GM12878 (cell line): ENCODE measurements around the gene ERC1.

Experiments
- BMI1 ChIP-seq: fragments of 450-650 bp; IDR thresholded peaks from 2 replicates; pipeline ENCODE4 v1.6.1; 2016; ENCODE audit warnings: mild to moderate bottlenecking, moderate library complexity, borderline replicate concordance
- CHD1 ChIP-seq: IDR thresholded peaks from 2 replicates; pipeline ENCODE4 v1.6.1; 2012; ENCODE audit warnings: low read depth, low read length, improper control_type of control experiment
- CHD2 ChIP-seq: IDR thresholded peaks from 2 replicates; pipeline ENCODE4 v1.6.1; 2011; ENCODE audit warnings: low read depth, low read length, improper control_type of control experiment, borderline replicate concordance
- FOXM1 ChIP-seq: IDR thresholded peaks from 2 replicates; pipeline ENCODE4 v1.6.1; 2012; ENCODE audit warnings: low read depth, mild to moderate bottlenecking, inconsistent platforms, low read length, moderate library complexity
- NFYB ChIP-seq: IDR thresholded peaks from 2 replicates; pipeline ENCODE4 v1.6.1; 2011; ENCODE audit warnings: low read depth, mild to moderate bottlenecking, low read length, improper control_type of control experiment, moderate library complexity; ENCODE audit not compliant: insufficient read depth
- RCOR1 ChIP-seq: conservative IDR thresholded peaks from 2 replicates; pipeline ENCODE4 v1.6.1; 2012; ENCODE audit warnings: low read depth, low read length, improper control_type of control experiment
- TCF7 ChIP-seq: IDR thresholded peaks from 2 replicates; pipeline ENCODE4 v1.6.1; 2014; ENCODE audit warnings: antibody characterized with exemption, borderline replicate concordance
- ZNF24 ChIP-seq: fragments of 450-650 bp; IDR thresholded peaks from 2 replicates; pipeline ENCODE4 v1.6.1; 2017; ENCODE audit warnings: antibody characterized with exemption, mild to moderate bottlenecking
- ZNF274 ChIP-seq: IDR thresholded peaks from one replicate; pipeline ENCODE4 v1.8.0; 2011; ENCODE audit not compliant: insufficient read length, insufficient read depth
- TF ChIP-seq, protein P1 (sequence below): IDR thresholded peaks from 2 replicates; pipeline ENCODE4 v1.6.1; 2012; ENCODE audit warnings: low read depth, low read length, improper control_type of control experiment
- TF ChIP-seq, protein P2 (sequence below), 3 experiments: IDR thresholded peaks in 2 of 3; conservative IDR thresholded peaks in 1 of 3; 2 replicates each; pipeline ENCODE4 v1.5.1; 2011; ENCODE audit warnings: low read depth in 3 of 3, low read length in 3 of 3, mild to moderate bottlenecking in 3 of 3, control low read depth in 2 of 3, moderate library complexity in 2 of 3, inconsistent platforms in 1 of 3, mixed read lengths in 1 of 3; ENCODE audit not compliant: control insufficient read depth in 2 of 3, insufficient read depth in 1 of 3; ENCODE audit errors: extremely low read depth in 1 of 3

DNA sequence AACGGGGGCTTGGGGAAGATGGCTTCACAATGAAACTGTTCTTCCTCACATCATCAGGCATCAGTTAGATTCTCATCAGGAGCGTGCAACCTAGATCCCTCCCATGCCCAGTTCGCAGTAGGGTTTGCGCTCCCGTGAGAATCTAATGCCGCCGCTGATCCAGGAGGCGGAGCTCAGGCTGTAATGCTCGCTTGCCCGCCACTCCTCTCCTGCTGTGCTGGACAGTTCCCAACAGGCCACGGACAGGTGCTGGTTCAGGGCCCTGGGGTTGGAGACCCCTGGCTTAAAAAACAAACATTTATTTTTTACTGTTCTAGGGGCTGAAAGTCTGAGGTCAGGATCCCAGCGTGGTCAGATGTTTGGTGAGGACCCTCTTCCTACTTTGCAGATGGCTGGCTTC lies 422.9 kb downstream of the ERC1 start:
- TF ChIP-seq BMI1 (no peak), CHD2 (no peak), RCOR1 (no peak), FOXM1 (no peak), TCF7 (no peak), ZNF274 (no peak), CHD1 (no peak), ZNF24 (no peak), NFYB (no peak)
- TF ChIP-seq, protein P1, sequence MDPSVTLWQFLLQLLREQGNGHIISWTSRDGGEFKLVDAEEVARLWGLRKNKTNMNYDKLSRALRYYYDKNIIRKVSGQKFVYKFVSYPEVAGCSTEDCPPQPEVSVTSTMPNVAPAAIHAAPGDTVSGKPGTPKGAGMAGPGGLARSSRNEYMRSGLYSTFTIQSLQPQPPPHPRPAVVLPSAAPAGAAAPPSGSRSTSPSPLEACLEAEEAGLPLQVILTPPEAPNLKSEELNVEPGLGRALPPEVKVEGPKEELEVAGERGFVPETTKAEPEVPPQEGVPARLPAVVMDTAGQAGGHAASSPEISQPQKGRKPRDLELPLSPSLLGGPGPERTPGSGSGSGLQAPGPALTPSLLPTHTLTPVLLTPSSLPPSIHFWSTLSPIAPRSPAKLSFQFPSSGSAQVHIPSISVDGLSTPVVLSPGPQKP = no peak
- TF ChIP-seq, protein P2, sequence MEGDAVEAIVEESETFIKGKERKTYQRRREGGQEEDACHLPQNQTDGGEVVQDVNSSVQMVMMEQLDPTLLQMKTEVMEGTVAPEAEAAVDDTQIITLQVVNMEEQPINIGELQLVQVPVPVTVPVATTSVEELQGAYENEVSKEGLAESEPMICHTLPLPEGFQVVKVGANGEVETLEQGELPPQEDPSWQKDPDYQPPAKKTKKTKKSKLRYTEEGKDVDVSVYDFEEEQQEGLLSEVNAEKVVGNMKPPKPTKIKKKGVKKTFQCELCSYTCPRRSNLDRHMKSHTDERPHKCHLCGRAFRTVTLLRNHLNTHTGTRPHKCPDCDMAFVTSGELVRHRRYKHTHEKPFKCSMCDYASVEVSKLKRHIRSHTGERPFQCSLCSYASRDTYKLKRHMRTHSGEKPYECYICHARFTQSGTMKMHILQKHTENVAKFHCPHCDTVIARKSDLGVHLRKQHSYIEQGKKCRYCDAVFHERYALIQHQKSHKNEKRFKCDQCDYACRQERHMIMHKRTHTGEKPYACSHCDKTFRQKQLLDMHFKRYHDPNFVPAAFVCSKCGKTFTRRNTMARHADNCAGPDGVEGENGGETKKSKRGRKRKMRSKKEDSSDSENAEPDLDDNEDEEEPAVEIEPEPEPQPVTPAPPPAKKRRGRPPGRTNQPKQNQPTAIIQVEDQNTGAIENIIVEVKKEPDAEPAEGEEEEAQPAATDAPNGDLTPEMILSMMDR (IDR thresholded peaks at IDR 0.05 in 2 of 3, conservative IDR thresholded peaks at IDR 0.05 in 1 of 3; ENCODE audit: control insufficient read depth in 2 of 3, extremely low read depth in 1 of 3, insufficient read depth in 1 of 3, low read depth in 3 of 3, low read length in 3 of 3) = no peak
